ENCODE data around the gene MACO1. TPM values are rescaled to one million over a fixed set of nuclear protein-coding genes. Genes with fewer than 3 reads are reported as not detected.

MACO1 gene
- total and polyA plus RNA-seq, 8 donors, result 8.8 to 28.2 (median 21.6) TPM

DNA sequence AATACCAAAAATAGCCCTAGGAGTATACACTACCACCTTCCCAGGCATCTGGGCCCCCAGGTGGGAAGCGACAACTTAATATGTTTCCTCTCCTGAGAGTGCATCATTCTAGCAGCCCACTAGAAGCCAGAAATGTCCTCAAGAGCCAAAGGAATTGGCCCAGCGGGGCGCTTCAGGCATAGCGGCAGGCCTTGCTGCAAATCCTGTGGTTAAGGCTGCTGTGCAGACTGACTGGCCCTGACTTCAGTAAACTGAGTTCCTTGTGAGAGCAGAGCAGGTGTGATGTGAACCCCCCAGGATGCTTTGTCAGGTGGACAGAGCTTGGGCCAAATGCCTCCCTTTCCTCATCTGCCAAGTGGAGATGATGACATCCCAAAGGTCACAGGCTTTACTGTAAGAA lies 83.0 kb downstream of the MACO1 start:
- H3K27me3 ChIP-seq, result no peaks in the 10 kb centered on the region
- DNase-seq (peak in 1 of 6 donors; percentile 26), FAIRE-seq (no peak), ATAC-seq (no peak)
- intact Hi-C loops (cut with DNase I), result no loop called here
- no peaks in the 10 kb centered on the region for H3K4me1 ChIP-seq
- H3K9me3 ChIP-seq, result no peaks in the 10 kb centered on the region
- no peak overlapping the region for H3K27ac ChIP-seq
- no peak for TF ChIP-seq CTCF (IDR thresholded peaks at IDR 0.05)
- 73 to 86% methylated on average over 4 of the region's 4 CpGs for WGBS, 2 donors
- no peak overlapping the region for H3K4me3 ChIP-seq
- H3K36me3 ChIP-seq, result no peaks in the 10 kb centered on the region

- TF ChIP-seq CTCF (IDR thresholded peaks at IDR 0.05), result no peak
- Histone ChIP-seq H3K4me3 (no peak overlapping the region), H3K4me1 (no peaks in the 10 kb centered on the region), H3K36me3 (no peaks in the 10 kb centered on the region), H3K27ac (no peak overlapping the region), H3K27me3 (no peaks in the 10 kb centered on the region), H3K9me3 (no peaks in the 10 kb centered on the region)
- ATAC-seq (no peak), FAIRE-seq (no peak), DNase-seq (peak in 1 of 6 donors; percentile 13)
- intact Hi-C loops (cut with DNase I), result no loop called here
- WGBS, 2 donors, result 73 to 77% methylated on average over 6 of the region's 6 CpGs
Measured at GRCh38 chr1:25515033-25515432, 84.3 kb downstream of the MACO1 start.

DNA sequence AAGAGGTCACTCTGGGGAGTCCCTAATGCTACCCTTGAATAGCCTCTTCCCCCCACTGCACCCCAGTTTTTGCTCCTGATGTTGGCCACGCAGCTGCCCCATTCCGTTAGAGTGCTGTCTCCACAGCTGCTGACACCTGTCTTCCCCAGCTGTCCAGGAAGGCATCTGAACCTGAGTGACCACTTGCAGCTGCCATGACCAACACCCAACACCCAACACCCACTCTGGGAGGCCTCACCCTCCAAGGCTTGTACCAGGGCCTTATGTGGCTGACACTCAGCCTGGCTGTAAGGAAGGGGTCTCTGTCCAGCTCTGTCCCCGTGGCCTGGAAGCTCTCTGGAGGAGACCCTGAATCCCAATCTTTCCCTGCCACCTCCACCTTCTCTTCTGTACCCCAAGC lies 86.0 kb downstream of the MACO1 start:
- no peaks in the 10 kb centered on the region for H3K4me1 ChIP-seq
- ATAC-seq (no peak), FAIRE-seq (no peak)

DNA sequence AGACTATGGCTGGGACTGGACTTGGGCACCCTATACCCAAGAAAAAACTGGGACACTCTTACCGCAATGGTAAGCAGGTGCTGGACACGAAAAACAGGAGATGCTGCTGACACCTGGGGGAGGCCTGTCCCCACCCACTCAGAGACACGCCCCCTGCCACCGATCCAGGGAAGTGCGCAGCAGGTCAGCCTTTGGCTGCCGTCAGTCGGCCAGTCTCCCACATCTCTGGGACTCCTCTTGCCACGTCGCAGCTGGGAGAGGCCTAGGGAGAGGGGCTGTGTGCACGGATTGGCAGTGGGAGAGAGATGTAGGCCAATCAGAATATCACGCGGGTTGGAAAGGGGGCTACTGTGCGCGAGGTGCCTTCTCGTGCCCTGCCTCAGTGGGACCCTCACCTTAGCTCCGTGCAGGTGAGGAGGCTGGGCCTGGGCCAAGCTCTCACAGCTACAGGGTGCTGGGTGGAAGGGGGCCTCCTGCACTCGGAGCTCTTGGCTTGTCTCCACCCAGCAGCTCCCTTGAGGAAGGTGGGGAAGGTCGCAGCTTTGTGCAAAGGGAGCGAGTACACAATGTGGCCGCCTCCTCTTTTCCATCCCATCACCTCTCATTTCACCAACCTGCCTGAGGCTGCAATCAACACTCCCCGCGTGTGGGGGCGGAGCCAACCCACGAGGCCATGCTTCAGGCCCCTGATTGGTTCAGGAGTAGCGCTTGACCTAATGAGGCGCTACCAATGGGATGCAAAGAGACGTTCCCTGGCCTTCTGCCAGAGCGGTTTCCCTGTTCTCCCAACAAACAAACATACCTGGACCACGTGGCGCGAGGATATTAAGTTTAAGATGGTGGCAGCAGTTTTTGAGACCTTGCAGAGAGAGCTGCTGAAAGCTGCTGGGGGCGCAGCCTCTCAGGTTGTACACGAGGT lies 87.0 kb downstream of the MACO1 start:
- no peak overlapping the region for H3K4me3 ChIP-seq
- no peaks in the 10 kb centered on the region for H3K27me3 ChIP-seq
- no peak for ATAC-seq
- FAIRE-seq, result no peak
- H3K4me1 ChIP-seq, result no peaks in the 10 kb centered on the region
- 71 to 74% methylated on average over 33 of the region's 33 CpGs for WGBS, 2 donors
- no peaks in the 10 kb centered on the region for H3K36me3 ChIP-seq
- H3K9me3 ChIP-seq, result no peaks in the 10 kb centered on the region
- H3K27ac ChIP-seq, result no peak overlapping the region
- intact Hi-C loops (cut with DNase I), result no loop called here
- DNase-seq, result no peak
- no peak for TF ChIP-seq CTCF (IDR thresholded peaks at IDR 0.05)

More for the DNA sequence above, 86.0 kb downstream of the MACO1 start:
- Histone ChIP-seq H3K36me3 (no peaks in the 10 kb centered on the region), H3K27me3 (no peaks in the 10 kb centered on the region), H3K27ac (no peak overlapping the region), H3K4me3 (no peak overlapping the region), H3K9me3 (no peaks in the 10 kb centered on the region)
- intact Hi-C loops (cut with DNase I), result no loop called here
- DNase-seq, result no peak
- no peak for TF ChIP-seq CTCF (IDR thresholded peaks at IDR 0.05)
- WGBS, 2 donors, result 79 to 86% methylated on average over 3 of the region's 3 CpGs

DNA sequence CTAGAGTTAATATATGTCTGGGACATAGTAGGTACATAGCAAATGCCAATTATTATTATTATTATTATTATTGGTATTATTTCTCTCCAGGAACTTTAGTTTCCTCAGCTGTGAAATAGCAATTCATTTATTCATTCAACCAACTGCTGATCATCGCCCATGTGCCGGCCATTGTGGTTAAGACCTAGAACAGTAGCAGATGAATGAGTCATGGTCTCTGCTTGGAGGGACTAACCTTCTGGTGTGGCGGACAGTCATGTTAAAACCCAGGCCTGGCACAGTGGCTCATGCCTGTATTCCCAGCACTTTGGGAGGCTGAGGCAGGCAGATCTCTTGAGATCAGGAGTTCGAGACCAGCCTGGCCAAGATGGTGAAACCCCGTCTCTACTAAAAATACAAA lies 88.9 kb downstream of the MACO1 start:
- intact Hi-C loops (cut with DNase I), result loop anchor here in 1 of 3 donors (5.0 kb wide), 1 partner anchor 117 kb away; no protein-coding TSS in a partner anchor
- 79 to 87% methylated on average over 5 of the region's 5 CpGs for WGBS, 2 donors

More for the DNA sequence above, 88.9 kb downstream of the MACO1 start:
- TF ChIP-seq CTCF (IDR thresholded peaks at IDR 0.05), result no peak
- Histone ChIP-seq H3K27ac (no peak overlapping the region), H3K9me3 (no peaks in the 10 kb centered on the region), H3K4me1 (no peaks in the 10 kb centered on the region), H3K36me3 (no peaks in the 10 kb centered on the region), H3K27me3 (no peaks in the 10 kb centered on the region), H3K4me3 (no peak overlapping the region)
- ATAC-seq, result no peak
- no peak for DNase-seq
- no peak for FAIRE-seq
